Measurements from ENCODE around the gene CREB5.

The CREB5 gene

GRCh38 chr7:28484606-28484935 is 72.3 kb downstream of the CREB5 start:
- peak in 1 of 2 donors; percentile 7 for DNase-seq (ENCODE audit: low read depth in 2 of 2)
- H3K4me3 ChIP-seq (replicated peaks in 1 of 2; ENCODE audit: low read depth in 2 of 2, low read length in 2 of 2): no peak overlapping the region
- no peak for TF ChIP-seq CTCF (IDR thresholded peaks at IDR 0.05; ENCODE audit: low read depth, low read length)

GRCh38 chr7:28487487-28487886 is 75.2 kb downstream of the CREB5 start:
- no peak overlapping the region for H3K4me3 ChIP-seq (replicated peaks in 1 of 2; ENCODE audit: low read depth in 2 of 2, low read length in 2 of 2)
- no peak for DNase-seq (ENCODE audit: low read depth in 2 of 2)
- no peak for TF ChIP-seq CTCF (IDR thresholded peaks at IDR 0.05; ENCODE audit: low read depth, low read length)

GRCh38 chr7:28488061-28488791 is 75.9 kb downstream of the CREB5 start:
- TF ChIP-seq CTCF (IDR thresholded peaks at IDR 0.05; ENCODE audit: low read depth, low read length): no peak
- DNase-seq (ENCODE audit: low read depth in 2 of 2): no peak
- H3K4me3 ChIP-seq (replicated peaks in 1 of 2; ENCODE audit: low read depth in 2 of 2, low read length in 2 of 2): no peak overlapping the region

GRCh38 chr7:28490831-28491230 is 78.5 kb downstream of the CREB5 start:
- no peak overlapping the region for H3K4me3 ChIP-seq (replicated peaks in 1 of 2; ENCODE audit: low read depth in 2 of 2, low read length in 2 of 2)
- no peak for DNase-seq (ENCODE audit: low read depth in 2 of 2)

GRCh38 chr7:28493477-28493876 is 81.2 kb downstream of the CREB5 start:
- TF ChIP-seq CTCF (IDR thresholded peaks at IDR 0.05; ENCODE audit: low read depth, low read length): no peak

More at GRCh38 chr7:28490831-28491230, 78.5 kb downstream of the CREB5 start:
- no peak for TF ChIP-seq CTCF (IDR thresholded peaks at IDR 0.05; ENCODE audit: low read depth, low read length)

GRCh38 chr7:28497009-28497408 is 84.7 kb downstream of the CREB5 start:
- no peak overlapping the region for H3K4me3 ChIP-seq (replicated peaks in 1 of 2; ENCODE audit: low read depth in 2 of 2, low read length in 2 of 2)
- no peak for DNase-seq (ENCODE audit: low read depth in 2 of 2)
- no peak for TF ChIP-seq CTCF (IDR thresholded peaks at IDR 0.05; ENCODE audit: low read depth, low read length)

More at GRCh38 chr7:28493477-28493876, 81.2 kb downstream of the CREB5 start:
- H3K4me3 ChIP-seq (replicated peaks in 1 of 2; ENCODE audit: low read depth in 2 of 2, low read length in 2 of 2): no peak overlapping the region
- DNase-seq (ENCODE audit: low read depth in 2 of 2): no peak

- no peak for TF ChIP-seq CTCF (IDR thresholded peaks at IDR 0.05; ENCODE audit: low read depth, low read length)
- DNase-seq (ENCODE audit: low read depth in 2 of 2): no peak
These were observed 86.3 kb downstream of the CREB5 start for GRCh38 chr7:28498636-28499035.

More at GRCh38 chr7:28498636-28499035, 86.3 kb downstream of the CREB5 start:
- H3K4me3 ChIP-seq (replicated peaks in 1 of 2; ENCODE audit: low read depth in 2 of 2, low read length in 2 of 2): no peak overlapping the region
